ENCODE measurements around the gene PTPRN2. TPM values are rescaled to one million over a fixed set of nuclear protein-coding genes. Genes with fewer than 3 reads are reported as not detected.
A peak's percentile ranks its signal among the peaks of the same experiment; 100 is the strongest.

The PTPRN2 gene
- total RNA-seq, 4 donors from 2014 or later: 6.6 to 10.7 (median 8.2) TPM

- no peak for TF ChIP-seq CTCF (IDR thresholded peaks at IDR 0.05)
- no peak for TF ChIP-seq EP300 (IDR thresholded peaks at IDR 0.05)
- TF ChIP-seq POLR2A (IDR thresholded peaks at IDR 0.05): no peak
- H3K4me1 ChIP-seq: peaks cover 0 to 14% (median 0%) of the 10 kb centered on the region in 4 donors
- WGBS, 2 donors: 94 to 95% methylated on average over 19 to 20 of the region's 21 CpGs
- peaks cover 0 to 14% (median 0%) of the 10 kb centered on the region in 4 donors for H3K9me3 ChIP-seq
- no peak for DNase-seq (ENCODE audit: low spot score in 2 of 2)
- H3K27ac ChIP-seq: no peak overlapping the region
- H3K36me3 ChIP-seq: no peaks in the 10 kb centered on the region
- H3K4me3 ChIP-seq: no peak overlapping the region
- H3K27me3 ChIP-seq: peaks cover 0 to 3% of the 10 kb centered on the region in 2 donors
These were observed 970.7 kb downstream of the PTPRN2 start for GRCh38 chr7:157616931-157617330.

GRCh38 chr7:157616426-157616825 lies 971.2 kb downstream of the PTPRN2 start:
- no peaks in the 10 kb centered on the region for H3K36me3 ChIP-seq
- peaks cover 0 to 3% of the 10 kb centered on the region in 2 donors for H3K27me3 ChIP-seq
- no peak overlapping the region for H3K4me3 ChIP-seq
- 68 to 78% methylated on average over 4 of the region's 4 CpGs for WGBS, 2 donors
- no peak for TF ChIP-seq EP300 (IDR thresholded peaks at IDR 0.05)
- no peak for TF ChIP-seq POLR2A (IDR thresholded peaks at IDR 0.05)
- no peak for TF ChIP-seq CTCF (IDR thresholded peaks at IDR 0.05)
- DNase-seq (ENCODE audit: low spot score in 2 of 2): no peak
- peak overlapping the region in 1 of 4 donors; percentile 59 for H3K27ac ChIP-seq
- peaks cover 0 to 14% (median 0%) of the 10 kb centered on the region in 4 donors for H3K4me1 ChIP-seq
- H3K9me3 ChIP-seq: peaks cover 0 to 14% (median 0%) of the 10 kb centered on the region in 4 donors

- no peak for TF ChIP-seq EP300 (IDR thresholded peaks at IDR 0.05)
- TF ChIP-seq CTCF (IDR thresholded peaks at IDR 0.05): no peak
- TF ChIP-seq POLR2A (IDR thresholded peaks at IDR 0.05): no peak
- Histone ChIP-seq H3K4me1 (peaks cover 0 to 14% (median 0%) of the 10 kb centered on the region in 4 donors), H3K27me3 (peaks cover 0 to 3% of the 10 kb centered on the region in 2 donors), H3K27ac (peak overlapping the region in 1 of 4 donors; percentile 59), H3K9me3 (peaks cover 0 to 14% (median 0%) of the 10 kb centered on the region in 4 donors), H3K4me3 (no peak overlapping the region), H3K36me3 (no peaks in the 10 kb centered on the region)
- WGBS, 2 donors: 91 to 92% methylated on average over 17 of the region's 17 CpGs
- DNase-seq (ENCODE audit: low spot score in 2 of 2): no peak
These were observed 971.8 kb downstream of the PTPRN2 start for GRCh38 chr7:157615852-157616251.

GRCh38 chr7:157615101-157615817 lies 972.4 kb downstream of the PTPRN2 start:
- WGBS, 2 donors: 75 to 78% methylated on average over 36 of the region's 36 CpGs
- TF ChIP-seq POLR2A (IDR thresholded peaks at IDR 0.05) (no peak), CTCF (IDR thresholded peaks at IDR 0.05) (no peak), EP300 (IDR thresholded peaks at IDR 0.05) (no peak)
- no peak overlapping the region for H3K4me3 ChIP-seq
- peak in 1 of 2 donors; percentile 9 for DNase-seq (ENCODE audit: low spot score in 2 of 2)
- peaks cover 0 to 3% of the 10 kb centered on the region in 2 donors for H3K27me3 ChIP-seq
- H3K36me3 ChIP-seq: no peaks in the 10 kb centered on the region
- H3K9me3 ChIP-seq: peaks cover 0 to 14% (median 0%) of the 10 kb centered on the region in 4 donors
- H3K27ac ChIP-seq: peak overlapping the region in 1 of 4 donors; percentile 59
- H3K4me1 ChIP-seq: peaks cover 0 to 14% (median 0%) of the 10 kb centered on the region in 4 donors

- DNase-seq (ENCODE audit: low spot score in 2 of 2): no peak
- WGBS, 2 donors: 86 to 88% methylated on average over 11 to 12 of the region's 12 CpGs
- H3K4me3 ChIP-seq: no peak overlapping the region
These were observed 973.1 kb downstream of the PTPRN2 start for GRCh38 chr7:157614457-157615020.

More at GRCh38 chr7:157614457-157615020, 973.1 kb downstream of the PTPRN2 start:
- H3K27me3 ChIP-seq: peaks cover 0 to 3% of the 10 kb centered on the region in 2 donors
- no peak for TF ChIP-seq EP300 (IDR thresholded peaks at IDR 0.05)
- TF ChIP-seq CTCF (IDR thresholded peaks at IDR 0.05): no peak
- TF ChIP-seq POLR2A (IDR thresholded peaks at IDR 0.05): no peak
- H3K27ac ChIP-seq: no peak overlapping the region
- H3K9me3 ChIP-seq: peaks cover 0 to 14% (median 0%) of the 10 kb centered on the region in 4 donors
- H3K36me3 ChIP-seq: no peaks in the 10 kb centered on the region
- peaks cover 0 to 14% (median 0%) of the 10 kb centered on the region in 4 donors for H3K4me1 ChIP-seq
